CD4-positive, alpha-beta T cell treated with Interferon alpha-2 for 1 hour (primary cell): Measurements from ENCODE around the gene TMEM178B.
"Not testable (repeated sequence)": the region's sequence is repeated elsewhere in the genome, so short reads cannot be mapped to it uniquely, and the experiment has no call there.

ENCODE experiments used
- DNase-seq, 2 donors: peaks; one replicate each; pipeline ENCODE4 v3.0.0-alpha.2; 2020 to 2022

Gene TMEM178B

GRCh38 chr7:141185369-141185967 lies 111.6 kb downstream of the TMEM178B start:
- DNase-seq = no peak

GRCh38 chr7:141189231-141189630 lies 115.4 kb downstream of the TMEM178B start:
- DNase-seq = no peak

DNA sequence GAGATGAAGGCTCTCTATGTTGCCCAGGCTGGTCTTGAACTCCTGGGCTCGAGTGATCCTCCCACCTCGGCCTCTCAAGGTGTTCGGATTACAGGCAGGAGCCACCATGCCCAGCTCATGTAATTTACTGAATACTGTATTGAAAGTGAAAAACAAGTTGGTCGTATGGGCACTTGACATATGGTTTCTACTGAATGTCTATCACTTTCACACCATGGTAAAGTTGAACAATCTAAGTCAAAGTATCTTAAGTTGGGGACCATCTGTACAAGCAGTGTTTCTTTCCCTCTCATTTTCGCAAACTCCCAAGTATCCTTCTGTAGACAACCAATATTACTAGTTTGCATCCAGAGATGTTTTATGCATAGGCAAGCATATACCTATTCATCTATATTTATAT lies 116.6 kb downstream of the TMEM178B start:
- DNase-seq = no peak

DNA sequence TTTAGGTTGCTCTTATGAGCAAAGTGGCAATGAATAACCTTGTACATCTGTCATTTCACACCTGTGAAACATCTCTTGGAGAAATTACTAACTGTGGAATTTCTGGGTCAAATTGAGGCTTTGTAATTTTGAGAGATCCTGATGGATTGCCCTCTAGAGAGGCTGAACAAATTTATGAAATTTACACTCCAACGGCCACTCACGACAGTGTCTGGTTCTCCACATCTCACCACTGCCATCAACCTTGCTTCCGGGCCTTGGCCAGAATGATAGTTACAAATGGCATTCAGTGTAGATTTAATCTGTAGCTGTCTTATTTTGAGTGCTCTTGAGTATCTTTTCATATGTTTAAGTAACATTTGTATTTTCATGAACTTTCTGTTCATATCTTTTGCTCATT lies 117.4 kb downstream of the TMEM178B start:
- DNase-seq = no peak

GRCh38 chr7:141193066-141193465 lies 119.2 kb downstream of the TMEM178B start:
- DNase-seq = no peak

DNA sequence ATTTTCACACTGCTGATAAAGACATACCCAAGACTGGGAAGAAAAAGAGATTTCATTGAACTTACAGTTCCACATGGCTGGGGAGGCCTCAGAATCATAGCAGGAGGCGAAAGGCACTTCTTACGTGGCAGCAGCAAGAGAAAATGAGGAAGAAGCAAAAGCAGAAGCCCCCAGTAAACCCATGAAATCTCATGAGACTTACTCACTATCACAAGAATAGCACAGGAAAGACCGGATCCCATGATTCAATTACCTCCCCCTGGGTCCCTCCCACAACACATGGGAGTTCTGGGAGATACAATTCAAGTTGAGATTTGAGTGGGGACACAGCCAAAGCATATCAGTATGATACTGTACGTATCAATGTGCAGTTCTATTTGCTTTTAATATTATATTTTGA lies 121.9 kb downstream of the TMEM178B start:
- not testable (repeated sequence) for DNase-seq

DNA sequence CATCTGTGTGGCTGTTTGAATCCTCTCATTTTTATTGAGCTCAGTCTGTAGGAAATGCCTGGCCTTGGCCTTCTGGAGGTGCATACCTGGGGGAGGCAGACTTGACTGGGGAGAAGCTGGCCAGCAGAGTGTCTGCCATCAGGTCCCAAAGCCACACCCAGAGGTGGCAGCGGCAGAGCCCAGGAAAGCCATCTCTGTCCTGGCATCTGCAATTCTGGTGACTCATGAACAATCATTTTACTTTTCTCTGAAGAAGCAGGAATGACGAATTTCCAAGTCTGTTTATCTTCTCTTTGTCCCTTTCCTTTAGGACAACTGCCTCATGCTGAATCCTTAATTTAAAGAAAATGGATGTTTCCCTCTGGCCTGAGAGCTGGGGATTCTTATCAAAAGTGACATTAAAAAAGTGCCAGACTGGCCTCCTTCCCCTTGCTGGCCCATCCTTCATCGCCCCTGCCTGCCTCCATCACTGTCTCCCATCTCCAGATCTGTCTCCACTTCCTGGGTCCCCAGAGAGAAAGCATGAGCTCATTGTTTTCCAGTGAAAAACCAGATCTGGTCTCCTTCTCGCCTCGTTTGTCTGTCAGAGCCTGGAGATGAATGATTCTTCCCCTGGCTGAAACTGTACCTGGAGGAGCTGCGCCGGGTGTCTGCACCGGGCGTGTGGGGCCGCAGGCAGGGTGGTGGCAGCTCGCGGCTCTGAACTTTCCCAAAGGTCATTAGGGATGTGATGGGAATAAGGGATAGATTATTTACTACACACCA lies 124.5 kb downstream of the TMEM178B start:
- no peak for DNase-seq

GRCh38 chr7:141200191-141201108 lies 126.6 kb downstream of the TMEM178B start:
- no peak for DNase-seq

DNA sequence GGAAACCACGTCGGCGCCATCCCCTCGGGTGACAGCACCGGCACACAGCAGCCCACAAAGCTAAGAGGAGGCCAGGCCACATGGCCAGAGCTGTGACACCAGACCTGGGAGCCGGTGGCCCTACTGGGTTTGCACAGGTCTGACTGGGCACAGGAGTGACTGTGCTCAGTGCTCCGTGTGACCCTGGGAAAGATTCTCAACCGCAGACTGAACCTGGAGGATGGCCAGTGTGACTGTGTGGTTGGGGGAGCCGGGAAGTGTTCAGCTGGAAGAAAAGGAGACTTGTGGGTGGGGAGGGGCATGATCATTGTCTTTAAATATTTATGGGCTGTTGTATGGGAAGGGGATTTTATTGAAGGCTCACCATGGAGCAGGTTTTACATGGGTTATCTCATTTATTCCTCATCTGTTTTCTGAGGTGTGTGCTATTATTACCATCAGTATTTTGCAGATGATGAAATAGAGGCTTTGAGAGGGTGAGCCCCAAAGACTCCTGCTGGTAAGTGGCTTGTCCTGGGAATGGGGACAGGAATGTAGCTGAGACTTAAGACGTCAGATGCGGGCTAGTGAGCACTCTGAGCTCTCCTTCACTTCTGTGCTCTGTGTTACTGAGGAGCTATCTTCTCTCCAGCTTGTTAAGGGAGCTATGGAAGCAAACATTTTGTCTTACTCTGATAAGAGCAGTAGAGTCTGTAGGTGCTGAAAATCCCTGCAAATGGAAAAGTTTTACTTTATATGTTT lies 127.5 kb downstream of the TMEM178B start:
- no peak for DNase-seq

- DNase-seq = no peak
These were observed 128.7 kb downstream of the TMEM178B start for GRCh38 chr7:141202535-141202934.

- DNase-seq = no peak
These were observed 129.3 kb downstream of the TMEM178B start for GRCh38 chr7:141203177-141203576.

- DNase-seq = no peak
These were observed 129.7 kb downstream of the TMEM178B start for GRCh38 chr7:141203586-141203985.

DNA sequence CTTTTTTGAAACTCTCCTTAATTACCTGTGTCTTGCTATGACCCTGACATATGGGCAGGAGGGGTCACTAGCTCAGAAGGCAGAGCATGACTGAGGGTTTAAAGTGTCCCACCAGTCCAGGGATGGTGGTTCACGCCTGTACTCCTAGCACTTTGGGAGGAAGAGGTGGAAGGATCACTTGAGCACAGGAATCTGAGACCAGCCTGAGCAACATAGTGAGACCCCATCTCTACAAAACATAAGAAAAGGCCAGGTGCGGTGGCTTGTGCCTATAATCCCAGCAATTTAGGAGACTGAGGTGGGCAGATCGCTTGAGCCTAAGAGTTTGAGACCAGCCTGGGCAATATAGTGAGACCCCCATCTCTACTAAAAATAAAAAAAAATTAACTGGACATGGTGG lies 133.8 kb downstream of the TMEM178B start:
- no peak for DNase-seq

DNA sequence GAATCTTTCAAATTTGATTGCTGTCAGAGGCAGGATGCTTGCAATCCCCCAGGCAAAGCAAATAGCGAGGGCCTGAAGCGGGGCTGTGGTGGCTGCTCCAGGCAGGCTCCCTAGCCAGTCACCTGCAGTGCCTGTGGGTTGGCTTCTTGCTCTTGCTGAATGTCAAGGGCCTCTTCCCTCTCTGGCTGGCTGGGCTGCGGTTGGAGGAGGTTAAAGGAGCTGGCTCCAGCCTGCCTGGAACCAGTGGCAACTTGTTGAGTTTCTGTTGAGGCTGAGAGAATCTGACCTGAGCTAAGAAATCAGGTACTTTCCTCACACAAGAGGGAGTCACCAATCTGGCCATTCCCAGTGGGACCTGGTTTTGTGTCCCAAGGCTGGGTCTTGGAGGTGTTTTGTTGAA lies 134.7 kb downstream of the TMEM178B start:
- DNase-seq = no peak

- no peak for DNase-seq
These were observed 135.6 kb downstream of the TMEM178B start for GRCh38 chr7:141209454-141209853.

DNA sequence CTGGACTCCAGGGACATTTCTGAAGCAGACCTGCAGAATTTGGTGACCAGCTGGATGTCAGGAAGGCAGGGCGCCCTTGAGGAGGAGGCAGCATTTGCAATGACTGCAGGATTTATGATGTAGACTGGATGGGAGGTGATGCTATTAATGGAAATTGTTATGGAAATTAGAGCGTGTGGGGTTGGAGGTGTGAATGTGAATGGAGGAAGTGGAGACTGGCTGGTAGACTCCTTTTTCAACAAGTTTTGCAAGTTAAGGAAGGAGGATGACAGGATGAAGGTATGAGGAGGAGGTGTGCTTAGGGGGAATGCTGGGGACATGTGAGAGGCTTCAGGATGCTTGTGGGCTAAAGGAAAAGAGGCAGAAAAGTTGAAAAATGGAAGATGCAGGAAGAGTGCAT lies 137.0 kb downstream of the TMEM178B start:
- DNase-seq = no peak

DNA sequence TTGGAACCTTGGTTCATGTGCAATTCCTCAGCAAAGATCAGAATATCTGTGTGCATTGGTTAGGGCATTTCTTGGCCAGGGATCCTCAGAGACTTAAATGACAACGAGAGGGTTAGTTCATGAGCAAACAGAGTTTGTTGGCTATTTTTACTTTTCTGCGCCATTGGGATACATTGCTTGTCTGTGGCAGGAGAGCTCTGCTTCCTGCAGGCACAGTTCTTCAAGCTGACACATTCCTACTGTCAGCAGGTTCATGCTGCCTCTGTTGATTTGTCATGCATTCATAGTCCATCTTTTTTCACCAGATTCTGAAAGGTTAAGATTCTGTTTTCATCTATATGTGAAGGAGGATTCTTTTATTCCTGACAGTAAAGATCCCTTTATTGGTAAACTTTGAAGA lies 139.4 kb downstream of the TMEM178B start:
- DNase-seq = no peak

- no peak for DNase-seq
These were observed 144.1 kb downstream of the TMEM178B start for GRCh38 chr7:141217938-141218337.

- no peak for DNase-seq
These were observed 145.1 kb downstream of the TMEM178B start for GRCh38 chr7:141218941-141219340.

GRCh38 chr7:141220263-141220880 lies 146.5 kb downstream of the TMEM178B start:
- no peak for DNase-seq

- no peak for DNase-seq
These were observed 147.2 kb downstream of the TMEM178B start for GRCh38 chr7:141221007-141221612.
